Esophagus (tissue), 2 donors: ENCODE results near the gene ARL14. TPM values are rescaled to one million over a fixed set of nuclear protein-coding genes. Genes with fewer than 3 reads are reported as not detected.

Experiments used
- H3K27ac ChIP-seq, 2 donors: one replicate each; pipeline ENCODE4 v1.5.1; 2013; ENCODE audit warnings: low read depth in 2 of 2, mild to moderate bottlenecking in 2 of 2, inconsistent platforms in 1 of 2, low read length in 1 of 2, moderate library complexity in 1 of 2
- H3K27me3 ChIP-seq, 2 donors: one replicate each; pipeline ENCODE4 v1.6.1; 2013; ENCODE audit warnings: low read length in 2 of 2, control low read depth in 1 of 2, mild to moderate bottlenecking in 1 of 2; ENCODE audit not compliant: insufficient read depth in 2 of 2, control insufficient read depth in 1 of 2
- H3K36me3 ChIP-seq, 2 donors: one replicate each; pipeline ENCODE4 v1.6.1; 2013; ENCODE audit warnings: low read length in 1 of 2; ENCODE audit not compliant: control insufficient read depth in 2 of 2, insufficient read depth in 2 of 2
- H3K4me1 ChIP-seq, 2 donors: one replicate each; pipeline ENCODE4 v1.6.1; 2013; ENCODE audit warnings: low read length in 1 of 2; ENCODE audit not compliant: control insufficient read depth in 2 of 2, insufficient read depth in 2 of 2
- H3K4me3 ChIP-seq, 2 donors: one replicate each; pipeline ENCODE4 v1.5.1; 2013; ENCODE audit warnings: low read length in 2 of 2, mild to moderate bottlenecking in 2 of 2, low read depth in 1 of 2, moderate library complexity in 1 of 2
- H3K9me3 ChIP-seq, 2 donors: one replicate each; pipeline ENCODE4 v1.6.1; 2013; ENCODE audit warnings: mild to moderate bottlenecking in 2 of 2, low read depth in 1 of 2, low read length in 1 of 2, moderate library complexity in 1 of 2; ENCODE audit not compliant: control insufficient read depth in 2 of 2, insufficient read depth in 1 of 2
- WGBS, 2 donors: extraction: QIAGEN DNeasy Blood & Tissue Kit; methylation state at CpG; one replicate each; pipeline ENCODE4 v1.1.7; 2013; 5-methylcytosine and 5-hydroxymethylcytosine counted together
- polyA plus RNA-seq, 2 donors: library from polyadenylated mRNA; stranded (reverse); fragments of 200-250 nt; gene quantifications; one replicate each; pipeline ENCODE4 v1.2.3, GENCODE V29; 2013
- donor health status: healthy with polysubstance abuse.
- donor health status: Bipolar disorder and iron deficiency.

The ARL14 gene
- polyA plus RNA-seq, 2 donors: 1.1 to 1.3 TPM

- WGBS, 2 donors: 82 to 83% methylated on average over 2 of the region's 2 CpGs
- Histone ChIP-seq H3K27ac (no peak overlapping the region), H3K36me3 (no peaks in the 10 kb centered on the region), H3K9me3 (no peaks in the 10 kb centered on the region), H3K4me3 (no peak overlapping the region), H3K27me3 (no peaks in the 10 kb centered on the region), H3K4me1 (no peaks in the 10 kb centered on the region)
Observed at GRCh38 chr3:160671995-160672394, 5.0 kb upstream of the ARL14 start.

GRCh38 chr3:160673188-160673587, 3.8 kb upstream of the ARL14 start:
- Histone ChIP-seq H3K27ac (no peak overlapping the region), H3K27me3 (no peaks in the 10 kb centered on the region), H3K4me1 (no peaks in the 10 kb centered on the region), H3K36me3 (no peaks in the 10 kb centered on the region), H3K9me3 (no peaks in the 10 kb centered on the region), H3K4me3 (no peak overlapping the region)
- WGBS, 2 donors: 82 to 97% methylated on average over 1 of the region's 1 CpG

- Histone ChIP-seq H3K36me3 (no peaks in the 10 kb centered on the region), H3K4me1 (peaks cover 0 to 3% of the 10 kb centered on the region in 2 donors), H3K4me3 (no peak overlapping the region), H3K9me3 (no peaks in the 10 kb centered on the region), H3K27ac (no peak overlapping the region), H3K27me3 (no peaks in the 10 kb centered on the region)
Observed at GRCh38 chr3:160675566-160676124, 1.3 kb upstream of the ARL14 start.

- H3K4me3 ChIP-seq: no peak overlapping the region
- H3K27ac ChIP-seq: peak overlapping the region; percentile 60 to 81
Observed at GRCh38 chr3:160677459-160677881, 510 bp downstream of the ARL14 start.

GRCh38 chr3:160678292-160678842, 1.4 kb downstream of the ARL14 start:
- Histone ChIP-seq H3K27me3 (no peaks in the 10 kb centered on the region), H3K4me3 (no peak overlapping the region), H3K27ac (peak overlapping the region; percentile 22 to 64), H3K36me3 (no peaks in the 10 kb centered on the region), H3K4me1 (peaks cover 0 to 3% of the 10 kb centered on the region in 2 donors), H3K9me3 (no peaks in the 10 kb centered on the region)
- 43 to 44% methylated on average over 5 of the region's 5 CpGs for WGBS, 2 donors

More at GRCh38 chr3:160677459-160677881, 510 bp downstream of the ARL14 start:
- Histone ChIP-seq H3K4me1 (peaks cover 0 to 3% of the 10 kb centered on the region in 2 donors), H3K36me3 (no peaks in the 10 kb centered on the region), H3K27me3 (no peaks in the 10 kb centered on the region), H3K9me3 (no peaks in the 10 kb centered on the region)
- WGBS, 2 donors: 68 to 72% methylated on average over 4 of the region's 4 CpGs

GRCh38 chr3:160684368-160684740, 7.4 kb downstream of the ARL14 start:
- Histone ChIP-seq H3K36me3 (no peaks in the 10 kb centered on the region), H3K27ac (no peak overlapping the region), H3K4me3 (no peak overlapping the region), H3K4me1 (no peaks in the 10 kb centered on the region), H3K27me3 (no peaks in the 10 kb centered on the region), H3K9me3 (no peaks in the 10 kb centered on the region)
- WGBS, 2 donors: 88 to 97% methylated on average over 2 of the region's 2 CpGs

- no peak overlapping the region for H3K4me3 ChIP-seq
- no peaks in the 10 kb centered on the region for H3K9me3 ChIP-seq
- H3K4me1 ChIP-seq: no peaks in the 10 kb centered on the region
- no peaks in the 10 kb centered on the region for H3K36me3 ChIP-seq
- H3K27ac ChIP-seq: no peak overlapping the region
- no peaks in the 10 kb centered on the region for H3K27me3 ChIP-seq
- 84 to 90% methylated on average over 1 of the region's 1 CpG for WGBS, 2 donors
Observed at GRCh38 chr3:160685144-160685766, 8.3 kb downstream of the ARL14 start.

GRCh38 chr3:160686955-160687535, 10.1 kb downstream of the ARL14 start:
- Histone ChIP-seq H3K4me1 (no peaks in the 10 kb centered on the region), H3K36me3 (no peaks in the 10 kb centered on the region), H3K27me3 (no peaks in the 10 kb centered on the region), H3K9me3 (no peaks in the 10 kb centered on the region), H3K27ac (no peak overlapping the region), H3K4me3 (no peak overlapping the region)
- WGBS, 2 donors: 61 to 67% methylated on average over 6 of the region's 6 CpGs

- WGBS, 2 donors: 79 to 92% methylated on average over 1 of the region's 1 CpG
- Histone ChIP-seq H3K4me1 (no peaks in the 10 kb centered on the region), H3K9me3 (no peaks in the 10 kb centered on the region), H3K27me3 (no peaks in the 10 kb centered on the region), H3K36me3 (no peaks in the 10 kb centered on the region), H3K27ac (no peak overlapping the region), H3K4me3 (no peak overlapping the region)
Observed at GRCh38 chr3:160691151-160691550, 14.2 kb downstream of the ARL14 start.
